Effector CD8-positive, alpha-beta T cell (primary cell): ENCODE results near the gene ZKSCAN4.

ENCODE experiments used
- DNase-seq: peaks from one replicate; lab custom pipeline; 2025; lab: John Stamatoyannopoulos, UW
- total RNA-seq, 4 experiments: gene quantifications; one replicate each; lab custom pipeline; 2026; lab: John Stamatoyannopoulos, UW

The ZKSCAN4 gene
- 15.8 to 35.5 (median 19.5) reads per million in 4 experiments for total RNA-seq

DNA sequence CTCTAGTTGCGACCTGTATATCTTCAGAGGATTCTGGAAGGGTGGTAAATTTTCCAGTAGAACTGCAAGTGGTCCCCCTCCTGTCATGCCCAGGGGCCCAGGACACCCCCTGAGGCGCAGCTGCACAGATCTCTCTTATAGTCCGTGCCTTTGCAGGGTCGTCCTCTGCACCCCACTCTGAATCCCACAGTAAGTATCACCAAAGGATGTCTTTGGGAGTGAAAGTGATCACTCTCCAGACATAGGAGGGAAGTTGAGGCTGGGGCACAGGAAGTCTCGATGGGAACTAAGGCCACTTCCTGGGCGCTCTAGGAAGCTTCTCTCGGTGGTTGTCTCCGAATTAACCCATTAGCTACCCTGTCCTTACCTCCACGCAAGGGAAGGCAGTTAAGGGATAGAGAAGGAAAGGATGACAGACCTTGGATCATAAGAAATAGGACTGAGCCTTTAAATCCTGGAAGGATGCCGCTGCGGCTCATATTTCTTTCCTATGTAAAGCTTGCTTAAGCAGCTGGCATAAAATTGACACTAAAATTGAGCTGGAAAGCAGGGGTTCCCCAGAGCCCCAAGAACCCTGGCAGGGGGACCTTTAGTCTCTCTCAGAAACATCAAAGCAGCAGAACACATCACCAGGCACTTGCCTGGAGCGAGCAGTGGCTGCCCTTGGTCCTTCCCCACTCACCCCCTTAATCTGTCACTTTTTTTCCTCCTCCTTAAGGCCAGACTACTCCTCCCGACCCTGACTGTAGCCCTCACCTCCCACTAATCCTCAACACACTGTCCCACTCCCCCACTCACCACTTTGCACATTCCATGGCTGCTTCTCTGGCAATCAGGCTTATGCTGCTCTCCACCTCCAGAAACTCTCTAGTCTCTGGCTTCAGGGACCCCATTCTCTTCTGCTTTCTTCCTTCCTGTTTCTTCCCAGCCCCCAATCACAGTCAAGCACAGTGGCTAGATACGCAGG is at the start of gene ZKSCAN4:
TSS of gene ZKSCAN4 (minus strand) at position 261 of the 967 bp plus-strand sequence. CDS start 289 bp downstream, outside the sequence.
- DNase-seq, result peak; percentile 54

DNA sequence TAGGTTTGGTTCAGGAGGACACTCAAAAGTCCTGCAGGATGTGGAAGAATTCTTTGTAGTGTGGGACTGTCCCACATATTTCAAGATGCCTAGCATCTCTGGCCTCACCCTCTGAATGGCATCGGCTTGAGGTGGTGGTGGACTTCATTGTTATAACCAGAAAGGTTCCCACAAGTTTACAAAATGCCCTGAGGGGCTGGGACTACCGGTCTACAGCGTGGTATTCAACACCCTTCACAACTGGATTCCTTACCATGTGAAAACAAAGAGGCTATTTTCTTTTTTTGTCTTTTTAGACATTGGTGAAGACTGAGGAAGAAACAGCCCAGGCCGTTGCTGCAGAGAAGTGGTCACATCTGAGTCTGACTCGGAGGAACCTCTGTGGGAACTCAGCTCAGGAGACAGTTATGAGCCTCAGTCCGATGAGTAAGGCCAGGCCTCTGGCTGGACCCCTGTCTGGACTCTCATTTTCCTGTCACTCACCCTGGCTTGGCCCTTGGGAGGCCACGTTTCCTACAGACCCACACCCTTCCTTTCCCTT is 44.5 kb upstream of the ZKSCAN4 start:
- DNase-seq, result no peak

DNA sequence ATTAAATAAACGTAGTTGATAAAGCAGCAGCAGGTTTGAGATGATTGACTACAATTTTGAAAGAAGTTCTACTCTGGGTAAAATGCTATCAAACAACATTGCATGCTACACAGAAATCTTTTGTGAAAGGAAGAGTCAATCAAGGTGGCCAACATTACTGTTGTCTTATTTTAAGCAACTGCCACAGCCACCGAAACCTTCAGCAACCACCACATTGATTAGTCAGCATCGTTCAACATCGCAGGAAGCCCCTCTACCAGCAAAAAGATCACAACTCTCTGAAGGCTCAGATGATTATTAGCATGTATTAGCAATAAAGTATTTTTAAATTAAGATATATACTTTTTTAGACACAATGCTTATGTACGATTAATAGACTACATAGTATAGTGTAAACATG is 43.3 kb upstream of the ZKSCAN4 start:
- DNase-seq, result no peak

DNA sequence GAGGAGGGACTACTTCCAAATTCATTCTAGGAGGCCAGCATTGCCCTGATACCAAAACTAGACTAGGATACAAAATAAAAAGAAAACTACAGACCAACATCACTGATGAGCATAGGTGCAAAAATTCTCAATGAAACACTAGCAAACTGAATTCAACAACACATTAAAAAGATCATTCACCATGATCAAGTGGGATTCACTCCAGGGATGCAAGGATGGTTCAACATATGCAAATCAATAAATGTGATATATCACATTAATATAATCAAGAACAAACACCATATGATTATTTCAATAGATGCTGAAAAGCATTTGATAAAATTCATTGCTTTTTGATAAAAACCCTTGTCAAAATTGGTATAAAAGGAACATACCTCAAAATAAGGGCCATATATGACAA is 39.5 kb upstream of the ZKSCAN4 start:
- DNase-seq, result no peak

DNA sequence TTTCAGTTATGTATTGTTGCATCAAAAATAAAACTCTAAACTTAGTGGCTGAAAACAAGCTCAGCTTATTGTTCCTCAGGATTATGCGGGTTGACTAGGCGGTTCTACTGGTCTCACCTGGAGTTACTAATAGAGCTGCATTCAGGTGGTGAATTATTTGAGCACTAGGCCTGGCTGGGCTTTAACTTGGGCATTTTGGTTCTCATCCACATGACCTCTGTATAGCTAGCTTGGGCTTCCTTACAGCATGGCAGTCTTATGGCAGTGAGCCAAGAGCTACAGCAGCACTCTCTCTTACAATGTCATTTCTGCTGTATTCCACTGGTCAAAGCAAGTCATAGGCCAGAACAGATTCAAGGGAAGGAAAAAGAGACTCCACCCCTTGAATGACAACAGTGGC is 30.9 kb upstream of the ZKSCAN4 start:
- no peak for DNase-seq

DNA sequence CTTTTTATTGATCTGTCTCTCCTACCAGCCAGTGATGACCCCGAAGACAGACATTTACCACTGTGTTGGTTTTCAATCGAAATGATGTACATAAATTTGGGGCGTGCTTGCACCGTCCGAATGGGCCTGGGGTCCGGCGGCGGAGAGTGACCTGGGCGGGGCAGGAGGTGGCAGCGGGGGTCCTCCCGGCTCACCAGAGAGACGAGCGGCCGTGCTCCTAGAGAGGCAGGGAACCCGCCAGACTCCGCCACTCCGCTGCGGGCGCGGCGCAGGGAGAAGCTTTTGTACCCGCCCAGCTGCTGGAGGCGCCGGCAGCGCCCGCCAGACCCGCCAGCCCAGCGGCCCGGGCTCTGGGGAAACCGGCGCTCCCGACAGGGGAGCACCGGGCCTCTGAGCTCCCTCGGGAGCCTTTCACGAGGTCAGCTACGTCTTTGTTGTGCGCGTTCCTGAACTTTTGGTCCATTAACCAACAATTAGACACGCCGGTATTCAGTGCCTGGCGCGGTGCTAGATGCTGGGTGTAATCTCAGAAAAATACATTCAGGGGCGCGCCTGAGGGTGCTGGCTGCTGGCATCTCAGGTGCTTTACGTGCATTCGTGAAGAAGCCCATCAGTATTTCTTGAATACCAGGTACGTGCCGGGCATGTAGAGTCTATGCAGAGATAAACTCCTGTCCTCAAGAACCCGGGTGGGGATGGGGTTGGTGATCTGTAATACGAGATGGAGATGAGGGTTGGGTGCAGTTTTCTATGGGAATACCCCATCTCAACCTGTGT is 29.4 kb upstream of the ZKSCAN4 start, which contains the start of gene PGBD1:
TSS of gene PGBD1 (plus strand) at position 285 of the 777 bp plus-strand sequence. CDS start 2,242 bp downstream, outside the sequence.
- DNase-seq, result peak; percentile 7

DNA sequence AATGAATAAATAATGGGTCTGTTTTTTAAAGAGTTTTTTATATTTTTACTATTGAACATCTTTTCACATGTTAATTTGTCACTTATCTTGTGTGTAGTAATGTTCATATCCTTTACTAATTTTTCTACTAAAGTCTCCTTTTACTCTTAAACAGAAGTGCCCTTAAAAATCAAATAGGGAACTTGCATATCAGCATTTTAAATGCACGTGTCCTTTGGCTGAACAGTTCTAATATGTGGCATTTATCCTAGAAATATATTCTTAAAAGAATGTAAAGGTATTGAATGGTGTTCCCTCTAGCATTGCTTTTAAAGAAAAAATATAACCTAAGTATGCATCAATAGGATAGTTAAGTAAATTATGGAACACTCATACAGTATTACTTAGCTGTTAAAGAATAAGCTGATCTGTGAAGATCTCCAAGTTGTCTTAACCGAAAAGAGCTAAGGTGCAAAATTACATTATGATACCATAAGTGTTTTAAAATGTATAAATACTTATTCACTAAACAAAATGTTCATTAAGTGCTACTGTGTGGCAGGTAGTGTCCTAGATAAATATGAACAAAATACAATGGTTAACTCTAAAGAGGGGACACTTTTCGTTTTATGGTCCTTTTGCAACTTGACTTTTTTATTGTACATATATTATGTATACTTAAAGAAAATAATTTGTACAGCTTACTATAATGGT is 28.7 kb upstream of the ZKSCAN4 start:
- DNase-seq, result no peak

DNA sequence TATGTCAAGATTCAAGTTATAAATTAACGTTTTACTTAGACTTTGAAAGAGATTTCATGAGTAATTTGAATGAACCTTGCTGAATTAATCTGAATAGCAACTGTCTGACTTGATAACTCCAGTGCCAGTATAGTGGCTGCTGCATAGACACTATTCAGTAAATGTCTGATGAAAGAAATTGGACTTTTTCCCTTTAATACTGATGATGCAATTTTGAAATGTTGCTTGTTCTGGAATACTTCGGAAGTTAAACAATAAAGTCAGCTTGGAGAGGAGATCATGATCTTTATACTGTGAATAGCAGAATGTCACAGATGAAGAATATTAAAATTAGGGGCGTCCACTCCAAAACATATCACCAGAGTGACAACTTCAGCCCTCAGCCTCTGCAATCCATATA is 25.7 kb upstream of the ZKSCAN4 start:
- no peak for DNase-seq

DNA sequence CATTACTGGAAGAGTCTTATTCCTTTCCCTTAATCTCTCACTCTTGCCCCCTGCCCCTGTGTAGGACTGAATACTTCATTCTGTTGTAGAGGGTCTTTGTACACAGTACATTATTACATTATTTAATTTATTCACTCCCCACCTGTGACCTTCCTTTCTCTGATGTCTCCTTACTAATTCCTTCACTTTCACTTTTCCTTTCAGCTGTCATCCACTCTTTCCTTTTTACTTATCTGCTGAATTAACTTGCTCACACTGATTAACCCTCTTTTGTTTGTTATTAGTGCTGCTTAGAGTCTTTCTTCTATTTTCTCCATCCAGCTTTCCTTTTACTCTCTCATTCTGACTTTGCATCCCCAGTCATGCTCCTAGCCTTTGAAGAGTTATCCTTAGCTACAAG is 22.8 kb upstream of the ZKSCAN4 start:
- DNase-seq, result no peak

DNA sequence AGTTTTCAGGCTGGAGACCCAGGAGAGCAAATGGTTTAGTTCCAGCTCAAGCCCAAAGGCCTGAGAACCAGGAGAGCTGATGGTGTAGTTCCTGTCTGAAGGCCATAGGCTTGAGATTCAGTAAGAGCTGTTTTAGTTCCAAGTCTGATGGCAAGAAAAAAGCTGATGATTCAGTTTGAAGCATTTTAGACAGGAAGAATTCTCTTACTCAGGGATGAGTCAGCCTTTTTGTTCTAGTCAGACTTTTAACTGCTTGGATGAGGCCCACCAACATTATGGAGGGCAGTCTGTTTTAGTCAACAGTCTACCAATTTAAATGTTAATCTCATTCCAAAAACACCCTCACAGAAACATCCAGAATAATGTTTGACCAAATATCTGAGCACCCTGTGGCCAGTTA is 17.4 kb upstream of the ZKSCAN4 start:
- no peak for DNase-seq

DNA sequence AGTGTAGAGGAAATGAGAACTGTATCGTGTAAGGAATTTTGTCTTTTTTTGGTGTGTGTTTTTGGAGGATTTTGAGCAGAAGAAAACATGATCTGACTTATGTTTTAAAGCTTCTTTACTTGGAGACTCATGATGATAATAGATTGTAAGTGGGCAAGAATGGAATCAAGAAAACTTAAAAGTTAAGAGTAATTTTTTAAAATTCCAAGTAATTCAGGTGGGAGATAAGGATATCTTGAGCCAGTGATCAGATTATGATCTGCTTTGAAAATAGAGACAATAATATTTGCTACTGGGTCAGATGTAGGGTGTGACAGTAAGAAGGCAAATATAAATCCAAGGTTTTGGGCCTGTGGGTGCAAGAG is 15.6 kb upstream of the ZKSCAN4 start:
- no peak for DNase-seq

DNA sequence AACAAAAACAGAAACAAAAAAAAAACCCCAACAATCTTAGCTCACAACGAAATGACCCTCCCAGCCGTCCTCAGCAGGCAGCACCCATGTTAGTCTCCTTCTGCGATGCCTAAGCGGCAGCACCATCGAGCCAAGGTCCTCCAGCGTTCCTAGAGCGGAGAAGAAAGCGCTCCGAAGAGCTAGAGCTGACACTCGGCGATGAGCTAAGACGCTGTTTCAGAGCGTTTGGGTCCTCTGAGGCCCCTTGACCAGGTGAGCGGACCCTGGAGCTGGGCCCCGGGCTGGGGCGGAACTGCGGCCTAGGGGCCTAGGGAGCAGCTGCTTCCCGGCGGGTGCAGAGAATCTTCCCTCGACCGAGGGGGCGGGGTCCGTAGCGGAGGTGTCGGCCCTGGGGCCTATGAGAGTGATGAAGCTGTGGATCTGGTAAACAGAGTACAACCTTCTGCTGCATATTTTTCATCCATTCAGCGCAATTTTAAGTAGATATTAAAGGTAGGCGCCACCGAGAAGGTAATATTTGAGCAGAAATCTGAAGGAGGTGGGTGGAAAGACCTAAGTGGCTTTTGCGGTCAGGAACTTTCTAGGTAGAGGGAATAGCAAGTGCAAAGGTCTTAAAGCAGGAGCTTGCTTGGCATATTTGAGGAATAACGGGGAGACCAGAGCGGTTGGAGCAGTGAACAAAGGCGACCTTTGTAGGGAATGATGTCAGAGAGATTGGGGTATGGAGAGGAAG is 15.1 kb upstream of the ZKSCAN4 start, which contains the start of gene ZSCAN26:
TSS of gene ZSCAN26 (plus strand) at position 182 of the 733 bp plus-strand sequence. CDS start 4,777 bp downstream, outside the sequence.
- peak; percentile 68 for DNase-seq

DNA sequence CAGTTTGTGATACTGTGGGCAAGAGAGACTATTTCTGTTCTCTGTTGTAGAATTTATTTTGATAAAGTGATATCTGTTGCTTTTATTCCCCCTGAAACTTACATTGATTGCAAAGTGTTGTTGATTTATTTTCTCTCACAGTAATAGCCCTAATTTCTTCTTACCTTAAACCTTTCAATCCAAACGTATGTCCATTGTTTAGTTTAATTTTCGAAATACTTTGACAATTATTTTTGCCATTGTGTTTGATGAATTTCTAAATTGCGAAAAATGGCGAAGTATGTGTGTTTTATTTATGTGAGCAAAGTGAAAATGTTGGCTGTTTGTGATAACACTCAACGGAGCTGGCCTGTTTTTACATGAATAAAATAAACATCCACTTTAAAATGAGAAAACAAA is 14.5 kb upstream of the ZKSCAN4 start:
- no peak for DNase-seq

DNA sequence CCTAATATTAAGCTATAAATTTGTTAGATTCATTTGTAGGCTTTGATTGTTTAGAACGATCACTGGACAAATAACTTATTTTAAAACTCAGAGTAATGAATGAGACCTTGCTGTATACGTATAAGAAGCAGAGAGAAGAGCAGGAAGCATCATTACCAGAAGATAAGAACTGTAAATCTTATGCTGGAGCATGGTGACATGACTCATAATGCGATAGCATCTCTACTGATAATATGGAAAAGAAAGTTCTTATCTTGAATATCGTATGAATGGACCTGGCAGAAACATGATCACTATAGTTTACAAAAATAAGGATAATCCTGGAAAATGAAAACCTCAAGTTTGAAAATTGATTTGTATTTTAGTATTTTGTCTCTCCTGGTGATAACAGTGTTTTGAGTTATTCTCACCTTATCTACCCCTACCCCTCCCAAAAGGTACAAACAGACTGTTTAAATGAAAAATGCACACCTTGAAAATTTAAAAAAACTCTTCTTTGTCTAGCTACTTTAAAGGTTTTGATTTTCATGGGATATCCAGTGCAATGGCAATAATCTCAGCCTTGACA is 12.8 kb upstream of the ZKSCAN4 start:
- no peak for DNase-seq

DNA sequence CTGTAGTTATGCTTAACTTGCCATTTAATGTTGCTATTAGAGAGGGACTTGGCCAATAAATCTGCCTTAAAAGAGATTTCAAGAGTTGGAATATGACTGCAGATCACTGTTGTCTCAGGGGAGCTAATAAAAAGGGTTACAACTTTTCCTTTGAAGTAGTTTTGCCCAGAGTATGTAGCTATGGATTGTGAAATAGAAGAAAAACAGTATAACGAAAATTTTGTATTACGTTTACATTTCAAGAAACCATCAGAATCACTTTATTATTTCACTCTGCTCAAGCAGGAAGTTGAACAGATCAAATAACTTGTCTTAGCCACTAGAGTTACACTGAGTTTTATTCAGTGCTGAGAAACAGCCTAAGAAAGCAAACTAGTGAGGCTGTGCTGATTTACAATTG is 11.9 kb upstream of the ZKSCAN4 start:
- no peak for DNase-seq

DNA sequence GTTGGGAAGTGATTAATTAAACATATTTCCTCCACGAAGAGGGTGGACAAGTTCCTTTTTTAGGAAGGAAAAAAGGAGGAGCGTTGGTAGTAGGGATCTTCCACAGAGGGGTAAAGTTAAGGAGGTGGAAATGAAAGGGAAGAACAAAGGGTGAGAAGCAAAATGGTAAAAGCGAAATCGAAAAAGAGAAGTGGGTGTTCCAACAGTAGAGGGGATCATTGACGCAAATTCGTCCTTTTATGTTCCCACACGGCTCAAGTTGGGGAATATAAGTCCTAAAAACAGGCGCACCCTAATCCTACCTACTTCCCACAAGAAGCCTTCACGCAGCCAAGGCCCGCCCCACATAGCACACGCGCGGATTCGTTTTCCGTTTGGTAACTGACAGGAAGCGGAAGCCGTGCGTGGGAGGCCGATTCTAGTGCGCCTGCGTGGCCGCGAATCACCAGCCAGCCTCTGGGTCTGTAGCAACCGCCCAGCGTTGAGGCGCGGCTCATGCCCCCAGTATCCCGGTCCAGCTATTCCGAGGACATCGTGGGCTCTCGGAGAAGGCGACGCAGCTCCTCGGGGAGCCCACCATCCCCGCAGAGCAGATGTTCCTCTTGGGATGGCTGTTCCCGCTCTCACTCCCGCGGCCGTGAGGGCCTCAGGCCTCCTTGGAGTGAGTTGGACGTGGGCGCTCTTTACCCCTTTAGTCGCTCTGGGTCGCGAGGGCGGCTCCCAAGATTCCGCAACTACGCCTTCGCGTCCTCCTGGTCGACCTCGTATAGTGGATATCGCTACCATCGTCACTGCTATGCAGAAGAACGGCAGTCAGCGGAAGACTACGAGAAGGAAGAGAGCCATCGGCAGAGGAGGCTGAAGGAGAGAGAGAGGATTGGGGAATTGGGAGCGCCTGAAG is 7.1 kb upstream of the ZKSCAN4 start, which contains the start of gene NKAPL:
TSS of gene NKAPL (plus strand) at position 421 of the 901 bp plus-strand sequence. CDS start at position 496, 75 bp downstream.
- DNase-seq, result peak; percentile 9

DNA sequence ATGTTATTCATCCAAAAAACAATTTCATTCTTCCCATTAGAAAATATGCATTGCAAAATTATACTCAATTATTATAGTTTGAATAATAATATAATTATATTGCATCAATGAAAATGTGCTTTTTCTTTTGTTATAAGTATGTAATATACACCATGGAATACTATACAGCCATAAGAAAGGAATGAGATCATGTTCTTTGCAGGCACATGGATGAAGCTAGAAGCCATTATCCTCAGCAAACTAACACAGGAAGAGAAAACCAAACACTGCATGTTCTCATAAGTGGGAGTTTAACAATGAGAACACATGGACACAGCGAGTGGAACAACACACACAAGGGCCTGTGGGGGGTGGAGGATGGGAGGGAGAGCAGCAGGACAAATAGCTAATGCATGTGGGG is 5.0 kb upstream of the ZKSCAN4 start:
- no peak for DNase-seq

DNA sequence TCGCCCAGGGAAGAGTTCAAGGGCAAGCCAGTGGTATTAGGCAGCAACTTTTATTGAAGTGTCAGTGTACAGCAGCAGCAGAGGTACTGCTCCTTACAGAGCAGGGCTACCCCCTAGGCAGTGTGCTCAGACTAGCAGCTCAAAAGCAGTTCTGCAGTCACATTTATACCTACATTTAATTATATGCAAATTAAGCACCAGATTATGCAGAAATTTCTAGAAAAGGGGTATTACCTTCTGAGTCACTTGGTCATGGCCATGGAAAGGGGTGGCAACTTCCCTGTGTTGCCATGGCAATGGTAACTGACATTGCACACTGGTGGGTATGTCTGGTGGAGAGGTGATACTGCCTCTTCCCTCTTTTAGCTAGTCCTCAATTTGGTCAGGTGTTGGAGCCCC is 2.1 kb upstream of the ZKSCAN4 start:
- DNase-seq, result no peak

DNA sequence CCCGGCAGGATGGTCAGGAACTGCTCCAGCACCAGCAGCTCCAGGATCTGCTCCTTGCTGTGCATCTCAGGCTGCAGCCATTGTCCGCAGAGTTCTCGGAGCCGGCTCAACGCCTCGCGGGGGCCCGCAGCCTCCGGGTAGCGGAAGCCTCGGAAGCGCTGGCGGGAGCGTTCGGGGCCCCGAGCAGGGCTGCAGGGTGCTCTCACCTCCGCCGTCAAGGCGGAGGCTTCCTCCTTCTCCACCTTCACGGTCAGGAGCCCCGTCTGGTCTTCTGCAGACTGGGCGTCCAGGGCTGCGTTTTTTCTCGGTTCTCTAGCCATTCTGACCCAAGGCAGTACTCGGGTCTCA is 434 bp downstream of the ZKSCAN4 start:
- no peak for DNase-seq

DNA sequence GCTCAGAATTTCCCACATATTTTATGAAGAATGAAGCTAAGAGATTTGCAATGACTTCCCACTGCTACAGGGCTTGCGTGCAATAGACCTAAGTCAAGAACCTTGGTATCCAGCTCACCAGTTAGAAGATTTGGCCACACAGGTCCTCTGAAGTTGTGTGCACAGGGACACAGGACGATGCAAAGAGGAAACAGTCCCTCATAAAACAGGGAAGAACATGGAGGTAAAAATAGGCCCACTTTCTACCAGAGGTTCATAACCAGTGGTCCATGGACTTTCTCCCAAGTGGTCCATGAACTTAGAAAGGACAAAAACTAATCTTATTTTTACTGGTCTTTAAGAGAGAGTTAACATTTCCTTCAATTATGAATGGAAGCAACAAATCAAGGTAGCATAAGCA is 1.3 kb downstream of the ZKSCAN4 start:
- no peak for DNase-seq
